Activated gamma-delta T cell (primary cell): ENCODE measurements around the gene APOM.

ENCODE experiments used
- DNase-seq: peaks from one replicate; lab custom pipeline; 2025; lab: John Stamatoyannopoulos, UW

The APOM gene

DNA sequence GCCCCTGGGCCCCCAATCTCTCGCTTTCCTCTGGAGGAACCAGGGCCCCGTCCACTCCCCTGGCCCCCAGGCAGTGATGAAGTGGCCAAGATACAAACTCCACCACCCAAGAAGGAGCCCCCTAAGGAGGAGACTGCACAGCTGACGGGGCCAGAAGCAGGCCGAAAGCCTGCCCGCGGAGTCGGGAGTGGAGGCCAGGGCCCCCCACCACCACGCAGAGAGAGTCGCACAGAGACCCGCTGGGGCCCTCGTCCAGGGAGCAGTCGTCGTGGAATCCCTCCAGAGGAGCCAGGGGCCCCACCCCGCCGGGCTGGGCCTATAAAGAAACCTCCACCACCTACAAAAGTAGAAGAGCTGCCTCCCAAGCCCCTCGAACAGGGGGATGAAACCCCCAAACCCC is 24.5 kb upstream of the APOM start:
- DNase-seq = no peak

GRCh38 chr6:31631681-31632278 is 23.9 kb upstream of the APOM start:
- no peak for DNase-seq

DNA sequence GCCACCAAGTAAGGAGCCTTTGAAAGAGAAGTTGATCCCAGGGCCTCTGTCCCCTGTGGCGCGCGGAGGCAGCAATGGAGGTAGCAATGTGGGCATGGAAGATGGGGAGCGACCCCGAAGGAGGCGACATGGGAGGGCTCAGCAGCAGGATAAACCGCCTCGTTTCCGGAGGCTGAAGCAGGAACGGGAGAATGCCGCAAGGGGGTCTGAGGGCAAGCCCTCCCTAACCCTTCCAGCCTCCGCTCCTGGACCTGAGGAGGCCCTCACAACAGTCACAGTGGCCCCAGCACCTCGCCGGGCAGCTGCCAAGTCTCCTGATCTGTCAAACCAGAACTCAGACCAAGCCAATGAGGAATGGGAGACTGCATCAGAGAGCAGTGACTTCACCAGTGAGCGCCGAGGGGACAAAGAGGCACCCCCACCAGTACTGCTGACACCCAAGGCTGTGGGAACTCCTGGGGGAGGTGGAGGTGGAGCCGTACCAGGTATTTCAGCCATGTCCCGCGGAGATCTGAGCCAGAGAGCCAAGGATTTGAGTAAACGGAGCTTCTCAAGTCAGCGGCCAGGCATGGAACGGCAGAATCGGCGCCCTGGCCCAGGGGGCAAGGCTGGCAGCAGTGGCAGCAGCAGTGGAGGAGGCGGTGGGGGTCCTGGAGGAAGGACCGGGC is 23.3 kb upstream of the APOM start:
- DNase-seq = no peak

GRCh38 chr6:31633447-31633846 is 22.2 kb upstream of the APOM start:
- DNase-seq = no peak

GRCh38 chr6:31634131-31634530 is 21.6 kb upstream of the APOM start:
- no peak for DNase-seq

DNA sequence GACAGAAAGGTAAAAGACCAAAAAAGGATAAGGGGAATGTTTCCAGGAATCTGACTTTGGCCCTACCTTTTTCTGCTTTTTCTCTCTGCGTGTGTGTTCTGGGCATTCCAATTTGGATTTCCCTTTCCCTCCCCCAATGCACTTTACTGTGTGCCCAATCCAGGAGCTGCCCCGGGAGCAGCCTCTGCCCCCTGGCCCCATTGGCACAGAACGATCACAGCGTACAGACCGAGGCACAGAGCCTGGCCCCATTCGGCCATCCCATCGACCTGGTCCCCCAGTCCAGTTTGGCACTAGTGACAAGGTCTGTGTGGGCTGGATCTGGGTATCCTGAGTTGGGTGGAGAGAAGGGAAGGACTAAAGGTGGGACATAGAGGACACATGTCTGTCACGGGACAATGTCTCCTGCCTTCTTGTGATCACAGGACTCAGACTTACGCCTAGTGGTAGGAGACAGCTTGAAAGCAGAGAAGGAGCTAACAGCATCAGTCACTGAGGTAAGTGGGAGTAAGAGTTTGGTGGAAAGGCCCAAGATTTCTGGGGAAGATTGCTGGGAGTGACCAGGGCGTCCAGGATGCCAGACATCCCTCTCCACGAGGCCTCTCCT is 20.6 kb upstream of the APOM start:
- DNase-seq = no peak

DNA sequence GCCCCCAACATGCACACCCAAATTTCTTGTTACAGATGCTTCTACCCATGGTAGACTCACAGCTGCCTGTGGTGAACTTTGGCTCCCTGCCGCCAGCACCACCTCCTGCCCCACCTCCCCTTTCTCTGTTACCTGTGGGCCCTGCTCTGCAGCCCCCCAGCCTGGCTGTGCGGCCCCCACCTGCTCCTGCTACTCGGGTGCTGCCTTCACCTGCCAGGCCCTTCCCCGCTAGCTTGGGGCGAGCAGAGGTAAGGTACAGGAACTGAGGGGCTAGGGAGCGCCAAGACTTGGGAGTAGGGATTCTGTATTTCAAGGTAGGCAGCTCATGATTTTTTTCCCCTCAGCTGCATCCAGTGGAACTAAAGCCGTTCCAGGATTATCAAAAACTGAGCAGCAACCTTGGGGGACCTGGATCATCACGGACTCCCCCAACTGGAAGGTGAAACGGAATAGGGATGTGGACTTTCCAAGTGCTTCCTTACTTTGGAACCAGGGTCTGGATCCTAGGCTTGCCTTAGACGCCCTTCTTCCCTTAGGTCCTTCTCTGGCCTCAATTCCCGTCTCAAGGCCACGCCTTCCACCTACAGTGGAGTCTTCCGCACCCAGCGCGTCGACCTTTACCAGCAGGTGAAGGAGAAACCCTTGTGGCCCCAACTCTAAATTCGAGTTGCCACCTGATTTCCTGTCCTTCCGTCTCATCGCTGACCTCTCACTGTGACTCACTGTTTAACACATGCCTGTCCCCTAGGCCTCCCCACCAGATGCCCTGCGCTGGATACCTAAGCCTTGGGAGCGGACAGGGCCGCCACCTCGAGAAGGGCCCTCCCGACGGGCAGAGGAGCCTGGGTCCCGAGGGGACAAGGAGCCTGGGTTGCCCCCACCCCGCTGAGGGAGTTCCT is 18.7 kb upstream of the APOM start:
- no peak for DNase-seq

DNA sequence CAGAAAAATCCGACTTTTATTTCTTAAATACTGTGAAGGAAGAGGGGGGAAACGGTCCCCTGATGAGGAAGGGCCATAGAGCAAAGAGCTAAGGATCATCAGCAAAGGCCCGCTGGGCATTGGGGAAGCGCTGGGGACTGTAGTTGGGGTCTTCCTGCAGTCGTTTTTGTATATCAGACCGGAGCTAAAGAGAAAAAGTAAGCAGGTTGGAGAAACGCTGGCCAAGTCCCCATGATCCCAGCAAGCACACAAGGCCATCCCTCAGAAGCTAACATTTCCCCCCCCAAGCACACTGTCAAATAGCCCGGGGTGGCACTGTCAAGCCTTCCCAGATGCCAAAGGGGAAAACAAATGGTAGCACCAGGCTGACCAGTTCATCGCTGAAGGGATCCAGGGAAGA is 16.7 kb upstream of the APOM start:
- no peak for DNase-seq

- no peak for DNase-seq
These were observed 16.2 kb upstream of the APOM start for GRCh38 chr6:31639449-31639861.

GRCh38 chr6:31640612-31641011 is 15.1 kb upstream of the APOM start:
- DNase-seq = no peak

DNA sequence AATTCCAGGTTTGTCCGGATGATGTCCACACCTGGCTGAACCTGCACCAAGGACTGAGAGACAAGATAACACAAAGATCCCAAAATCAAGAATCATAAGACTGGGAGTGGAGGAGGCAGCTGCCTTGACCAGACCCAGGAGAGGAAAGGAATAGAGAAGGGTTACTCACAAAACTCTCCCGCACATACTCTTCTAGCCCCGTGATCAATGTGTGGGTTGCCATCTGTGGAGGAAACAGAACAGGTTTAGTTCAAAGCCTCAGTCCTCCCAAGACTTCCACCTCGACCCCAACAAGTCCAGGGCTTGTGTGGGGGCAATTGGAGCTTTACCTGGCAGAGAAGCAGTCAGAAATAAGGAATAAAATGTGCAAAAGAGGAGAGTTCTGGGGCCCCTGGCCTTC is 14.3 kb upstream of the APOM start:
- no peak for DNase-seq

DNA sequence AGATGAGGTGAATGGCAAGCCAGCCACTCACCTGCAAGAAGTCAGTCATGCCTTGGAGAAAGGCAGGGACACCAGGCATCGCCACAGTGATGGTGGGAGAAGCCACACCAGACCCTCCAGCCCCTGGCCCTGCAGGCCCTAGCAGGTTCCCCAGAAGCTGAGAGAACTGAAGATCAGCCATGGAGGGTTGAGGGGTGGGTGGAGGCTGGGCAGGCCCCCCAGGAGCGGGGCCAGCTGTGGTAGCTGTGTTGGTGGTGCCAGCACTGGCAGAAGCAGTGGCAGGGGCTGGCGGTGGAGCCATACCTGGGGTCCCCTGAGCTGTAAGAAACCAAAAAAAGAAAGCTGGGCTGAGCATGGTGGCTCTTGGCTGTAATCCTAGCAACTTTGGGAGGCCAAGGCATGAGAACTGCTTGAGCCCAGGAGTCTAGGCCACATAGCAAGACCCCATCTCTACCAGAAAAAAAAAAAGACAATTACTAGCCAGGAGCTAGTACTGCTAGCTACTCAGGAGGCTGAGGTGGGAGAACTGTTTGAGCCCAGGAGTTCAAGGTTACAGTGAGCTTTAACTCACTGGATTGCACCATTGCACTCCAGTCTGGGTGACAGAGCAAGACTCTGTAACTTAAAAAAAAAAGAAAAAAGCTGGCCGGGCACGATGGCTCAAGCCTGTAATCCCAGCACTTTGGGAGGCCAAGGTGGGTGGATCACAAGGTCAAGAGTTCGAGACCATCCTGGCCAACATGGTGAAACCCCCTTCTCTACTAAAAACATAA is 12.7 kb upstream of the APOM start:
- DNase-seq = no peak

- no peak for DNase-seq
These were observed 11.8 kb upstream of the APOM start for GRCh38 chr6:31643818-31644454.

DNA sequence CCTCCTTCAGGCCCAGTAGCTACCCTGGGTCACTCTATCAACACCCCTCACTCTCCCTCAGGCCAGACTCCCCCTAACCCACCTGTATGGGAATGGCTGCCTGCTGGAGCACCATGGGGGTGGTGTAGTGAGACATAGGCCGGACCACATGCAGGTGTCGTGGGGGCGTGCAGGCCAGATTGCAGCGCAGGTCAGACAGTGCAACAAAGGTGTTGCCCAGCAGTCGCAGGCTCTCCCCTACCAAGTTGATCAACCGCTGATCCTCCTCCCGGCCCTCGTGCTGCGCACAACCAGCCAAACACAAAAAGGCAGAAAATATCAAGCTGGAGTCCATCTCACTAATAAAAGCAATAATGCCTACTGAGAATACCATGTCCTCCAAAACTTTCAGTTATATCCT is 10.4 kb upstream of the APOM start:
- no peak for DNase-seq

DNA sequence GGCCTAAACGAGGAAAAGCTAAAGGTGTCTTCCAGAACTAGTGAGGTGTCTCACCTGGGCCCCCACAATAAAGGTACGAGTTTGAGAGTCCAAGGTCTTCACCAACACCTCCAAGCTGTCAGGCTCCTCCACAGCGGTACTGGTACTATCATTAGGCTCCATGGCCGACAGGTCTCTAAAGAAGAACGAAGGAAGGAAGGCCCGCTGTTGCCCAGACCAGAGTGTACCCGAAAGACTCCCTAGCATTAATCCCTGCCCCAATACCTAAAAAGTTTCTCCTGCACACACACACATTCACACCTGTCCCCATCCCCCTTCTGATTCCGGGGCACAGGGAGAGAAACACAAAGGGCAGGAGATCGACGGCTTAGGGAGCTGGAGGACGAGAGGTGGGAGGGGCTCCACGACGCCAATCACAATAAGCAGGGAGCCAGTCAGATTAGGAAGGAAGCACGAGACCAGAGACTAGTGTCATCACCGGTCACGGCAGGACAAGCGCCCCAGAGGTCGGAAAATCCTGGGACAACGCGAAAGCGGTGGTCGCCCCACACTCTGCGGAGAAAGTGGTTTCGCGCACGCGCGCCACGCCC is 4.0 kb upstream of the APOM start:
- no peak for DNase-seq

- no peak for DNase-seq
These were observed 2.6 kb upstream of the APOM start for GRCh38 chr6:31652925-31653724.

DNA sequence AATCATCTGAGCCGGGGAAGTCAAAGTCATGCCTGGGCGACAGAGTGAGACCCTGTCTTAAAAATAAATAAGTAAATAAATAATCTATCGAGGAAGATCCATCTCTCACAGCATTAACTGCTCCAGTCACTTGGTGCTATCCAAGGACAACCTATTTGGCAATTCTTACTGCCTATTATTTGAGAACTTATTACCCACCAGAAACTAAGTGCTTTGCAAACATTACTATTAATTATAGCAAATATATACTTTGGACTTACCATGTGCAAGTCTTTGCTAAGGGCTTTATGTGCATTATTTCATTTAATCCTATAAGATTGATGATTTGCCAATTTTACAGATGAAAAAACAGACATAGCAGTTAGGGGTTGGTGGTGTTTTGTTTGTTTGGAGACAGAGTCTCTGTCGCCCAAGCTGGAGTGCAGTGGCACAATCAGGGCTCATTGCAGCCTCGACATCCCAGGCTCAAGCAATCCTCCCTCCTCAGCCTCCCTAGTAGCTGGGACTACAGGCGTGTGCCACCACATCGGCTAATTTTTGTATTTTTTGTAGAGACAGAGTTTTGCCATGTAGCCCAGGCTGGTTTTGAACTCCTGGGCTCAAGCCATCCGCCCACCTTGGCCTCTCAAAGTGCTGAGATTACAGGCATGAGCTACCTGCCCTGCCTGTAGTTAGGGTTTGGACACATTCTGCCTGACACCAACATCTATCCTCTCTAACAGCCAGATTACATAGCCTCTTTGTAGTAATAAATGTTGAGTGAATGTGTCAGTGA is 933 bp upstream of the APOM start:
- no peak for DNase-seq

DNA sequence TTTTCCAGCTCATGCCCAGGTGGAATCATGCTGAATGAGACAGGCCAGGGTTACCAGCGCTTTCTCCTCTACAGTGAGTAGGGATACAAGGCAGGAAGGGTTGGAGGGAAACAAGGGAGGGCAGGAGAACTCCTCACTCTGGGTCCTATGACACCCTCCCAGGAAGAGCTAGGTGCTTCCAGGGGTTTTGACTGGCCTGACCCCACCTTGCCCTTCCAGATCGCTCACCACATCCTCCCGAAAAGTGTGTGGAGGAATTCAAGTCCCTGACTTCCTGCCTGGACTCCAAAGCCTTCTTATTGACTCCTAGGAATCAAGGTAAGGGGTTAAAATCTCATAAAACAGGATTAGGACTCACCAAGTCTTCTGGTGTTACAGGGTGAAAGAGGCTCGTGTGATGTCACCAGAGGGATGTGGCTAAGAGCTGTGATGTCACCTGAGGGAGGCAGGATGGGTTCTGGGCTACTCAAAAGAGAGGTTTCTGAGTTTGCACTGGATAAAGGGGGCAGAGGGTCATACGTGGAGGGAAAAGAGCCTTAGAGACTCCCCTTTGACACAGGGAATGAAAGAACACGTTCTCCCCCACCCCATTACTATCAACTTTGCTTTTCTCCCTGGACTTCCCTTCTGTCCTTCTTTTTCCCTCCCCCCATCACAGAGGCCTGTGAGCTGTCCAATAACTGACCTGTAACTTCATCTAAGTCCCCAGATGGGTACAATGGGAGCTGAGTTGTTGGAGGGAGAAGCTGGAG is 1.9 kb downstream of the APOM start:
- DNase-seq = no peak
